PFSK-1 (cell line): Measurements from ENCODE around the gene WNT5A.

Source experiments
- POLR2AphosphoS5 ChIP-seq: IDR thresholded peaks from 2 replicates; pipeline ENCODE4 v1.6.1; 2012; ENCODE audit warnings: low read depth, mild to moderate bottlenecking, control low read depth, low read length, moderate library complexity
- REST ChIP-seq, 2 experiments: IDR thresholded peaks; 2 replicates each; pipeline versions ENCODE4 v1.6.1 to v1.8.0; 2011 to 2012; ENCODE audit warnings: low read depth in 2 of 2, low read length in 2 of 2, control low read depth in 1 of 2, inconsistent platforms in 1 of 2, mild to moderate bottlenecking in 1 of 2, moderate library complexity in 1 of 2; ENCODE audit not compliant: insufficient read depth in 1 of 2
- SIN3A ChIP-seq: IDR thresholded peaks from 2 replicates; pipeline ENCODE4 v1.6.1; 2012; ENCODE audit warnings: mild to moderate bottlenecking, low read length, moderate library complexity, borderline replicate concordance; ENCODE audit not compliant: insufficient read depth

- no peak for TF ChIP-seq REST (IDR thresholded peaks at IDR 0.05; ENCODE audit: insufficient read depth in 1 of 2, low read depth in 2 of 2, low read length in 2 of 2)
- TF ChIP-seq POLR2AphosphoS5: no peak
- TF ChIP-seq SIN3A: no peak
Observed at GRCh38 chr3:55486101-55486856, 827 bp downstream of the WNT5A start.
